HG03097 (cell line): Measurements from ENCODE around the gene TMOD2.
A peak's percentile ranks its signal among the peaks of the same experiment; 100 is the strongest.

Experiments used
- ATAC-seq: cut with Tn5 transposase; IDR thresholded peaks from one replicate; pipeline ENCODE4 v1.9.1; 2021; ENCODE audit not compliant: unreplicated experiment, low FRiP score

The TMOD2 gene

GRCh38 chr15:51750792-51751696, at the start of gene TMOD2:
Gene TMOD2 (plus strand): TSS chr15:51751597. CDS start chr15:51766442, 14,845 bp downstream.
- ATAC-seq, result peak; percentile 53

DNA sequence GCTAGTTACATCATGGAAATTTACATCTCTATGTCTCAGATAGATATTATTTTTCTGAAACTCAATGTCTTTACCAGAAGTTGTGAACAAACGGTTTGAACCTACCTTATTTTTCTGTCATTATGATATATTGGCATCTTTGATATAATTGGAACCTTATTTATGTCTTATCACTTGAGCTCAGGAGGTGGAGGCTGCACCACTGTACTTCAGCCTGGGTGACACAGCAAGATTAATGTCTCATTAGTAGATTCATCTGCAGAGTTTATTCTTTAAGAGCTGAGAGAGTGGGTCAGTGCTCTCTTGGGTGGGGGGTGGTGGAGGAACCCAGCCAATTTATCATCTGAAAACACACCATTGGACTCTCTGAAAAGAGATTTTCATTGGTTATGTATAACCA, 48.7 kb upstream of the TMOD2 start:
- no peak for ATAC-seq

DNA sequence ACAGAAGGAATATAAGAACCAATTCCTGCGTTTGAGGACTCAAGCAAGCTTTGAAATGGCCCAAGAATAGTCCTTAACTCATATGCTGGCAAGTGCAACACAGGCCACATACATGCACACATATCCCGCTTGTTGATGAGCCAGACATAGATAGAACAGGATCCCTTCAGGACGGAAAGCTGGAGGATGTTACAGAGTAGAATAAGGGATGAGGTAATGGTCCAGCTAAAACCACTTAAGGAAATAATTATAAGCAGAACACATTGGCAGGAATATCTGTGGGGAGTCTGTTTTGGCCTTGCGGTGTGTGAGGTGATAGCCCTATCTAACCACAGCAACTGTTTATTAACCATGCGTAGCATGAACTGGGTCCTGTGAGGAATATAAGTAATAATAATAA, 45.1 kb upstream of the TMOD2 start:
- ATAC-seq, result no peak

GRCh38 chr15:51706926-51707608, 44.3 kb upstream of the TMOD2 start:
- ATAC-seq, result no peak

DNA sequence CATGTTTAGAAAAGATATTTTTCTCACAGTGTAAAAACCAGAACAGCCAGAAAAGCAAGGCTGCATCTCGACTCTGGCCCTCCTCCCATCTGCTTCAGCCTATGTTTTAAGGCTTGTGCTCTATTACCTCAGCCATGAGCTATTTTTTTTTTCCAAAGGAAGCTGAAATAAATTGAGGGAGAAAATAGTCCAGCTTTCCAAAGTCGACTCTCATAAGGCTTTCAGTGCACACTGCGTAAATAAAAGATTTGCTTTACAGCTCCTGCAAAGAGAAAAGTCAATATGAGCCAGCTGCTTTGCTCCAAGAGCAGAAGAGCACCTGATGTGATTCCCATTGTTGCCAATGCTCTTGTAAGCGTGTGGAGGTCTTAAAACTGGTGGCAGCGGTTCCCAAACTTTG, 43.4 kb upstream of the TMOD2 start:
- no peak for ATAC-seq

- no peak for ATAC-seq
Observed at GRCh38 chr15:51709031-51709430, 42.4 kb upstream of the TMOD2 start.

GRCh38 chr15:51714162-51714561, 37.2 kb upstream of the TMOD2 start:
- ATAC-seq, result no peak

GRCh38 chr15:51714911-51715310, 36.5 kb upstream of the TMOD2 start:
- no peak for ATAC-seq

DNA sequence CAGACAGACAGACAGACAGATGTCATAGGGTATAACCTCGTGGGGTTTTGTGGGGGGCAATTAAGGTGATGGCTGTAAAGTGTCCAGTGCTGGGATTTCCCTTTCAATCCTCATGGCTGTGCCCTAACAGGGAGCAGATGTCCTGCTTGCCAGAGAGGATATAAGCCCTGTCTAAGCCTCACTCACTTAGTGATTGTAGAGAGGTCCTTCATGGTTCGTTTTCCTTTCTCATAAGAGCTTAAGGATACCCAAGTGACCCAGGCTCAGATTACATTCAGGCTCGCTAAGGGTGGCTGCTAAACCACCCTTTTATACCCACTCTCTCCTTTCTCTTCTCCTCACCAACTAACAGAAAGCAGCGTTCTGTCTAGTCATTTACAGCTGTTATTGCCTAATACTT, 33.2 kb upstream of the TMOD2 start:
- no peak for ATAC-seq

- ATAC-seq, result no peak
Observed at GRCh38 chr15:51718746-51719145, 32.7 kb upstream of the TMOD2 start.

GRCh38 chr15:51720201-51720995, 31.0 kb upstream of the TMOD2 start:
- ATAC-seq, result no peak

DNA sequence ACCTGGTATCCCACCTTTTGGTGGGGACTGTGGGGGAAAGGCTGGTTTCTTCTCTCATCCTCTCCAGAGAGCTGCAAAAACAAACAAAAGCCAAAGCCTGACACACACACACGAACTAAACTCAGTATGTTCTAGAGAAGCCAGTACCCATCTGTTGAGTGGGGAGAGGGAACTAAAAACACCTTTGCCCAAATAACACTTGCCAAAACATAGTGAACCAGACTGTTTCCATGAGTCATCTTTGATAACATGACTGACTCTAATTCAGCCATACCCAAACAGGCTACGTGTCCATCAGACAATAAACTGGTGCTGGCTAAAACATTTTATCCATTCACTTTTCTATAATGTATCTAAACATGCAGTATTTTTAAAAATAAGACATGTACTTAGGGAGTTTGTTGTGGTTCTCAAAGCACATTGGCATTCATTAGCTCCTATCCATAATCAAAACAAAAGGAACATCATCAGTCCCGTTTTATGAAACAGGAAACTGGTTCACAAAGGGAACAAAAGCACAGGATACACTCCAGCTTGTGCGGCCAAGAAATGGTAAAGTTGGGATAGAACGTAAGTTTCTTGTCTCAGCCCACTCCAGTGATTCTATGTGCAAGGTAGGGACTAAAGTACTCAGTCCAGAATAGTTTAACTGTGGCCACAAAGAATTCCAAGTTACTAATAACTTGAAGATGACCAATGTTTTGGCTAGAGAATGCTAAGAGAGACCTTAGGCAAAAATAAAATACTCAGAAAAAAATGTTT, 30.0 kb upstream of the TMOD2 start:
- ATAC-seq, result no peak

DNA sequence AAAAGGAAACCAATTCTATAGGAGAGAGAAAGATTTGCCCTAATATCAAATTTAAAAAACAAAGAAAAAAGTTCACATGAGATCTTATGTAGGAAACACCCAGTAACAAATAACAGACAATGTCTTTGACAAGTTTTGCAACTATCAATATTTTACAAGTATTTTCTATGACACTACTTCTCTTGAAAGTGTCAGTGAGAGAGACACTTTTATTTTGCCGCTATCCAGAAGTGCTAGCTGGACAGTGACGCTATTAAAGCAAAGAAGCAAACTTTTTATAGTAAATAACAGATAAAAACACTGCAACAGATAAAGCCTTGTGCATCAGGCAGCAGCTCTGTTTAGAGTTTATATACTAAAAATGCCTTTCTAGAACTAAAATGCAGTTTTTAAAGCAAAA, 27.2 kb upstream of the TMOD2 start:
- no peak for ATAC-seq

DNA sequence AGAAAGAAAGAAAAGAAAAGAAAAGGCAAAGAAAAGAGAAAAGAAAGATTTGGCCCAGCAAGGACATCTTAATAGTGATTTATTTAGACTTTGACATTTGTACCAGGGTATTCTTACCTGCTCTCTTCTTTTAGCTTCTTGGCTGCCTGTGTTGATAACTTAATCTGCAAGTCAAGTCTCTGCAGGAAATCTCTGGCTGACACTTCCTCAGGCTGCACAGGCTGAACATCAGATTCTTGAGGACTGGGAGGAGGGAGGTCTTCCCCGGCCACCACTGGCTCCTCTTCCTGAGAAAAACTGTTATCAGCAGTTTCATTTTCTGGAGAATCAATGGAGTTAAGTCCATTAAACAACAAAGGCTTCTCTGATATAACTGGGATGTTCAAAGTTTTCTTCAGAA, 26.7 kb upstream of the TMOD2 start:
- no peak for ATAC-seq

DNA sequence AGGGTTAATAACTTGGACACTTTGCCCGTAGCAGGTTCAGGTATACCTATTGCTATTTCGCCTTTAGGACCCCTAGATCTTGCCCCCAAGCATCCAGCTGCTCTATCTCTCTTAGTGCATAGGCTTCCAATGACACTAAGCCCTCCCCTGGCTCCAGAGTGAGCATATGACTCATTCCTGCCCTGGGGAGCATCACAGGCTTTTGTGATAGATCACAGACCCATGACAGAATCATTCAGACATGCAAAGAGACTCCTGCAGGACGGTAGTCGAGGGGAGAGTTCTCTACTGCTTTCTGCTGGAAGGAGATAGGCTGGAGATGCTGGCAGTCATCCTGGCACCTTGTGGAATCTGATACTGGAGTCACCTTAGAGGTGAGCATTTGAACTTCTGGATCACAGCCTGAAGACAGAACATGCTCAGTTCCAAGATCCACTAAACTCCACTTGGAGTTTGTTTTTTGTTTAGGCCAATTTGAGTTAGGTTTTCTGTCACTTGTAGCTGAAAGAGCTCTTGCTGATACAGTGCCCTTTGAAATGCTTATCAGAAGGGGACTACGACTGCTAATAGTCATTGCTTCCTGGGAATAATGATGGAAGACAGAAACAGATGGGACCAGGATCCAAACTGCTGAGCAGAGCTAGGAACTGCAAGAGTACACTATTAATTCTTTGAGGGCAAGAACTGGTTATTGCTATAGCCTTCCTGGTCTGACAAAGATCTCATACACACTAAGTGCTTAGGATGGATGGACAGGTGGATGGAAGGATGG, 24.9 kb upstream of the TMOD2 start:
- ATAC-seq, result peak; percentile 74

- no peak for ATAC-seq
Observed at GRCh38 chr15:51727141-51727897, 24.1 kb upstream of the TMOD2 start.

GRCh38 chr15:51731549-51732267, 19.7 kb upstream of the TMOD2 start:
- ATAC-seq, result peak; percentile 48

GRCh38 chr15:51732646-51733045, 18.8 kb upstream of the TMOD2 start:
- ATAC-seq, result no peak
